Heart left ventricle (tissue), 16 donors: ENCODE measurements around the gene CD209. TPM values are rescaled to one million over a fixed set of nuclear protein-coding genes. Genes with fewer than 3 reads are reported as not detected.
A peak's percentile ranks its signal among the peaks of the same experiment; 100 is the strongest.

Experiments used
- ATAC-seq, 4 donors: fragments of 200-7000 bp; cut with Tn5 transposase; one replicate each; pipeline ENCODE4 v1.9.1; 2020 to 2022; ENCODE audit warnings: moderate library complexity in 4 of 4, mild to moderate bottlenecking in 3 of 4, moderate number of reproducible peaks in 1 of 4
- DNase-seq, 5 donors: peaks; one replicate each; pipeline ENCODE4 v3.0.0-alpha.2; 2020
- H3K27ac ChIP-seq, 12 donors: fragments of 200-600 bp; sonication (generic) in 4 of 12; one replicate each; pipeline versions ENCODE4 v1.5.0 to v1.8.0; 2016 to 2022; ENCODE audit warnings: mild to moderate bottlenecking in 2 of 12
- H3K27me3 ChIP-seq, 9 donors: fragments of 200-600 bp; sonication (generic) in 2 of 9; one replicate each; pipeline versions ENCODE4 v1.5.1 to v1.8.0; 2016 to 2022; ENCODE audit warnings: mild to moderate bottlenecking in 3 of 9
- H3K36me3 ChIP-seq, 9 donors: fragments of 200-600 bp; sonication (generic) in 2 of 9; one replicate each; pipeline versions ENCODE4 v1.5.0 to v1.8.0; 2018 to 2022; ENCODE audit warnings: mild to moderate bottlenecking in 2 of 9
- H3K4me1 ChIP-seq, 12 donors: fragments of 200-600 bp; sonication (generic) in 4 of 12; one replicate each; pipeline versions ENCODE4 v1.5.0 to v1.8.0; 2016 to 2022; ENCODE audit warnings: mild to moderate bottlenecking in 3 of 12
- H3K4me3 ChIP-seq, 12 donors: fragments of 200-600 bp; sonication (generic) in 4 of 12; one replicate each; pipeline versions ENCODE4 v1.5.0 to v1.8.0; 2017 to 2022; ENCODE audit warnings: mild to moderate bottlenecking in 9 of 12, moderate library complexity in 4 of 12
- H3K9me3 ChIP-seq, 12 donors: fragments of 200-600 bp; sonication (generic) in 4 of 12; one replicate each; pipeline versions ENCODE4 v1.5.0 to v1.8.0; 2016 to 2022; ENCODE audit warnings: mild to moderate bottlenecking in 1 of 12
- CTCF ChIP-seq, 12 donors: fragments of 200-600 bp; sonication (generic) in 4 of 12; IDR thresholded peaks; one replicate each; pipeline versions ENCODE4 v1.5.0 to v1.8.0; 2018 to 2022; ENCODE audit warnings: antibody characterized with exemption in 12 of 12, mild to moderate bottlenecking in 5 of 12
- POLR2A ChIP-seq, 2 donors: fragments of 450-650 bp; IDR thresholded peaks; one replicate each; pipeline ENCODE4 v1.6.1; 2017; ENCODE audit warnings: antibody characterized with exemption in 2 of 2, mild to moderate bottlenecking in 2 of 2, moderate library complexity in 2 of 2
- WGBS, 4 donors: extraction: QIAGEN DNeasy Blood & Tissue Kit in 2 of 4; methylation state at CpG; one replicate each; pipeline versions ENCODE4 v1.1.5 to v1.1.7; 2013 to 2018; 5-methylcytosine and 5-hydroxymethylcytosine counted together
- intact Hi-C, 10 donors: fragments of 100-400 bp; cut with DNase I; formaldehyde crosslinking; loops; one replicate each; pipeline versions ENCODE4 v1.11.1 to v1.14.2; 2022
- polyA plus RNA-seq, 2 donors: library from polyadenylated mRNA; stranded (reverse); fragments of 200-250 nt; gene quantifications; one replicate each; pipeline ENCODE4 v1.2.3, GENCODE V29; 2013
- total RNA-seq, 9 donors: library from RNA; depleted of rRNA in 2 of 9; stranded (reverse); fragments of >200 nt in 2 of 9; fragmentation: NEBNext Ultra II Directional in 3 of 9; extraction: Animal tissue kit (Norgen Biotek cat#: 25700) in 3 of 9; gene quantifications; one replicate each; pipeline versions ENCODE4 v1.1.0 to v1.2.4, GENCODE V29; 2016 to 2023
- donor health status: ischemic (EF 13 %, LVEDD 7.1; RV severe dilation, severe dysfunction).
- donor health status: healthy with polysubstance abuse.
- donor health status: DM: no; HTN: yes; CAD: no.
- donor health status: DM: no; HTN: no; CAD: no.
- donor health status: ischemic (EF 25% LVEDD 6.9; RV normal size, moderate dysfunction).
- donor health status: ischemic (EF 25% LVEDD 5.7; RV mildly dilated, moderate dysfunction).
- donor health status: healthy.
- donor health status: DM: yes; HTN: yes; CAD: no.
- donor health status: ischemic (EF 35%, LVEDD 5.7; RV mildly dilated, moderate dysfunction).
- donor health status: nonischemic (EF 11% LVEDD 7.7; RV severe dilation, severe dysfunction).
- donor health status: DM: yes; HTN: yes; CAD: no.
- donor health status: PGD.
- donor health status: ischemic (EF 29% LVEDD 5.4; RV normal size, mild dysfunction).
- donor health status: nonischemic (EF 23%, LVEDD 6.1; RV moderate dilation, normal function).

CD209 gene
- total and polyA plus RNA-seq, 11 donors, result 0.53 to 56.2 (median 4.4) TPM

GRCh38 chr19:7706188-7706954, 41.0 kb downstream of the CD209 start:
- Histone ChIP-seq H3K36me3 (no peaks in the 10 kb centered on the region), H3K4me1 (peaks cover 0 to 39% (median 0%) of the 10 kb centered on the region in 12 donors), H3K27me3 (peaks cover 0 to 21% (median 0%) of the 10 kb centered on the region in 9 donors), H3K9me3 (no peaks in the 10 kb centered on the region), H3K27ac (peak overlapping the region in 5 of 12 donors; percentile 24 to 91 (median 39)), H3K4me3 (no peak overlapping the region)
- no peak for TF ChIP-seq POLR2A (IDR thresholded peaks at IDR 0.05)
- no peak for TF ChIP-seq CTCF (IDR thresholded peaks at IDR 0.05)
- DNase-seq (no peak), ATAC-seq (no peak)
- 76 to 79% (median 77%) methylated on average over 14 of the region's 14 CpGs for WGBS, 4 donors
- intact Hi-C loops, result no loop called here

DNA sequence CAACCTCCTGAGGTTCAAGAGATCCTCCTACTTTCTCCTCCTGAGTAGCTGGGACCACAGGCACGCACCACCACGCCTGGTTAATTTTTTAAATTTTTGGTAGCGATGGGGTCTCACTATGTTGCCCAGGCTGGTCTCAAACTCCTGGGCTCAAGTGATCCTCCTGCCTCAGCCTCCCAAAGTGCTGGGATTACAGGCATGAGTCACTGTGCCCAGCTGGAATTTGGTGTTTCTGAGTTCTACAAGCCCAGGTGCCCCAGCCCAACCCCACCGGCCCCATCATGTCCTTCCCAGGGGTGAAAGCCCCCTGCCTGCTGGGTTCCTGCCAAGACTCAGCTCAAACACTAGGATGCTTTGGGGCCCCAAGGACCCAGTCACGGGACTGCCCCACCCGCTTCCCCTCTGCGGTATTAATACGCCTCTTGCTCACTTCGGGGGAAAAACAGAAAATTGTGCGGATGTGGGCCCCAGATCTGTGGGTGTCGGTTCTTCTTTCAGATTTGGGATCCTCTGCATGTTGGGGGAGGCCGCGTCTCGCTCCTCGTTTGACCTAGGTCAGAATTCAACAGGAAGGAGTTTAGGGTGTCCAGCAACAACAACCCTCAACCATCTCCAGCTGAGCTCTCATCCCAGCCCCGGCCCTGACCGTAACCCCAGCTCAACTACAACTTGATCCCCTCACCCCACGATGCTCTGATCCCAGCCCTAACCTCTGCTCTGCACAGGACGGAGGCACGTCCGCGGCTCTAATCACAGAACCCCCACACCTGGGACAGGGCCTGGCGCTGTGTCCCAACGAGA, 41.7 kb downstream of the CD209 start:
- intact Hi-C loops, result no loop called here
- Histone ChIP-seq H3K27ac (peak overlapping the region in 5 of 12 donors; percentile 24 to 91 (median 39)), H3K27me3 (peaks cover 0 to 28% (median 4%) of the 10 kb centered on the region in 9 donors), H3K4me1 (peaks cover 0 to 39% (median 0%) of the 10 kb centered on the region in 12 donors), H3K9me3 (no peaks in the 10 kb centered on the region), H3K4me3 (no peak overlapping the region), H3K36me3 (no peaks in the 10 kb centered on the region)
- TF ChIP-seq CTCF (IDR thresholded peaks at IDR 0.05), result no peak
- TF ChIP-seq POLR2A (IDR thresholded peaks at IDR 0.05), result no peak
- peak in 2 of 4 donors; percentile 53 to 62 for ATAC-seq
- peak; percentile 42 to 70 (median 47) for DNase-seq
- WGBS, 4 donors, result 54 to 60% (median 59%) methylated on average over 22 to 24 of the region's 24 CpGs

DNA sequence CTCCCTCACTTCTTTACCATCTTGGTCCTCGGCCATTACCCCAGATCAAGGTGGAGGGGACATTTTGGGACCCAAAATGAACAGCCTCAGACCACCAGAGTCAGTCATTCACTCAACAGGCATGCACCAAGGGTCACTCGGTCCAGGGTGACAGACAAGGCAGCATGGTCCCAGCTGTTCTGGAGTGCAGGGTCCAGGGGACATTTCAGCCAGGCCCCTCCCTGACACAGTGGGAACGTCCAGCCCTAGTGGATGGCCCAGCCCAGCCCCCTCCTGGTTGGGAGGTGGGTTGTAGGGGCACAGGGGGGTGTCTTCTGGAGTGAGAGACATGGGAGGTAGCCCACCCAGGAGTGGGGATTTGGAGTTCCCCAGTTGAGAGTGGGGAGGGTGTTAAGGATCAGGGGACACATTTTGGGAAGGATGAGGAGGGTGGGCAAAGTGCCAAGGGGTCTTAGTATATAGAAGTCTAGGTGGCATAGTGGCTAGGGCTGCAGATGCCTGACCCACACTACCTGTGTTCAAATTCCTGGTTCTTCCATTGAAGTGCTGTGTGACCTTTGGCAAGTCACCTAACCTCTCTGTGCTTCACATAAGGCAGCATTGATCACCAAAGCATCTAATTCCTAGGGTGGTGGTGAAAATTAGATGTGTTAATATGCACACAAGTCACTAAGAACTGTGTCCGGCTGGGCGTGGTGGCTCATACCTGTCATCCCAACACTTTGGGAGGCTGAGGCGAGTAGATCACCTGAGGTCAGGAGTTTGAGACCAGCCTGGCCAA, 42.9 kb downstream of the CD209 start:
- H3K9me3 ChIP-seq, result no peaks in the 10 kb centered on the region
- H3K27ac ChIP-seq, result no peak overlapping the region
- no peak overlapping the region for H3K4me3 ChIP-seq
- peaks cover 0 to 45% (median 0%) of the 10 kb centered on the region in 12 donors for H3K4me1 ChIP-seq
- 68 to 77% (median 75%) methylated on average over 6 of the region's 6 CpGs for WGBS, 4 donors
- peaks cover 0 to 35% (median 4%) of the 10 kb centered on the region in 9 donors for H3K27me3 ChIP-seq
- no peak for ATAC-seq
- intact Hi-C loops, result no loop called here
- TF ChIP-seq CTCF (IDR thresholded peaks at IDR 0.05) (no peak), POLR2A (IDR thresholded peaks at IDR 0.05) (no peak)
- DNase-seq, result no peak
- H3K36me3 ChIP-seq, result no peaks in the 10 kb centered on the region
